Fibroblast of mammary gland (primary cell): ENCODE data around the gene NCLN.
A peak's percentile ranks its signal among the peaks of the same experiment; 100 is the strongest.

Source experiments
- DNase-seq: peaks from one replicate; pipeline ENCODE4 v3.0.0-alpha.2; 2010; ENCODE audit warnings: low read depth
- H3K4me3 ChIP-seq: 2 replicates; pipeline ENCODE4 v1.5.1; 2011; ENCODE audit warnings: low read depth, mild to moderate bottlenecking, low read length, moderate library complexity; ENCODE audit not compliant: control insufficient read depth
- TF ChIP-seq, protein P1 (sequence below): conservative IDR thresholded peaks from 2 replicates; pipeline ENCODE4 v1.5.1; 2011; ENCODE audit warnings: low read depth, low read length, inconsistent platforms; ENCODE audit not compliant: control insufficient read depth, insufficient read depth

NCLN gene

DNA sequence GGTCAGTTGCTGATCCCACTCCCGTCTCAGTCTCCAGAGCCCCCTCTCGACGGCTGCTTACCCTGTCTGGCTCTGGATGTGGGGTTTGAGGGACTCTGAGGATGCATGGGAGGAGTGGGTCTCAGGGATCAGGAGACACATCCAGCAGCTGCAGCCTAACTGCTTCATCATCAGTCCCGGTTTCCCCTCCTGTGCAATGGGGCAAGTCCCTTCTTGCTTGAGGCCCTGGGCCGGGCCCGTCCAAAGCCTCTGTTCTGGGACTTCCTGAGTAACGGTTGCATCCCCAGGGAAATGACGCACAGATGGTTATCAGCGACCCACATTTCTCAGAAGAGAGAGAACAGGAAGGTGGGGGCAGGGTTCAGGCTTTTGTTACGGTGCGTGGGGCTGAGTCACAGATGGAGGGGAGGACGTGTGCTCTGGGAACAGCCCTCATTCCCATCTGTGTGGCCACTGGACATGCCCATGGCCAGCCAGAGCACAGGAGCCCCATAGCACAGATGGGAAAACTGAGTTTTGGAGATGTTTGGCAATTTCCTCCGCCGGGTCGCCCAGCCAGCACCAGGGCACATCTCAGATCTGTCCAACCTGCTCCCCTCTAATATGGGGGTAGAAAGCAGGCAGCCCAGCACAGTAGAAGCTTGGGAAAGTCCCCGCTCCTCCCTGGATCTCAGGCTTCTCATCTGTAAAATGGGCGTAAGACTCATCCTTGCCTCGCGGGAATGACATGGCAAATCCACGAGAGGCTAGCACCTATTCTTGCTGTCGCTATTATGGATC lies 30.6 kb upstream of the NCLN start:
- peak overlapping the region; percentile 6 for H3K4me3 ChIP-seq
- TF ChIP-seq, protein P1, sequence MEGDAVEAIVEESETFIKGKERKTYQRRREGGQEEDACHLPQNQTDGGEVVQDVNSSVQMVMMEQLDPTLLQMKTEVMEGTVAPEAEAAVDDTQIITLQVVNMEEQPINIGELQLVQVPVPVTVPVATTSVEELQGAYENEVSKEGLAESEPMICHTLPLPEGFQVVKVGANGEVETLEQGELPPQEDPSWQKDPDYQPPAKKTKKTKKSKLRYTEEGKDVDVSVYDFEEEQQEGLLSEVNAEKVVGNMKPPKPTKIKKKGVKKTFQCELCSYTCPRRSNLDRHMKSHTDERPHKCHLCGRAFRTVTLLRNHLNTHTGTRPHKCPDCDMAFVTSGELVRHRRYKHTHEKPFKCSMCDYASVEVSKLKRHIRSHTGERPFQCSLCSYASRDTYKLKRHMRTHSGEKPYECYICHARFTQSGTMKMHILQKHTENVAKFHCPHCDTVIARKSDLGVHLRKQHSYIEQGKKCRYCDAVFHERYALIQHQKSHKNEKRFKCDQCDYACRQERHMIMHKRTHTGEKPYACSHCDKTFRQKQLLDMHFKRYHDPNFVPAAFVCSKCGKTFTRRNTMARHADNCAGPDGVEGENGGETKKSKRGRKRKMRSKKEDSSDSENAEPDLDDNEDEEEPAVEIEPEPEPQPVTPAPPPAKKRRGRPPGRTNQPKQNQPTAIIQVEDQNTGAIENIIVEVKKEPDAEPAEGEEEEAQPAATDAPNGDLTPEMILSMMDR, result no peak

DNA sequence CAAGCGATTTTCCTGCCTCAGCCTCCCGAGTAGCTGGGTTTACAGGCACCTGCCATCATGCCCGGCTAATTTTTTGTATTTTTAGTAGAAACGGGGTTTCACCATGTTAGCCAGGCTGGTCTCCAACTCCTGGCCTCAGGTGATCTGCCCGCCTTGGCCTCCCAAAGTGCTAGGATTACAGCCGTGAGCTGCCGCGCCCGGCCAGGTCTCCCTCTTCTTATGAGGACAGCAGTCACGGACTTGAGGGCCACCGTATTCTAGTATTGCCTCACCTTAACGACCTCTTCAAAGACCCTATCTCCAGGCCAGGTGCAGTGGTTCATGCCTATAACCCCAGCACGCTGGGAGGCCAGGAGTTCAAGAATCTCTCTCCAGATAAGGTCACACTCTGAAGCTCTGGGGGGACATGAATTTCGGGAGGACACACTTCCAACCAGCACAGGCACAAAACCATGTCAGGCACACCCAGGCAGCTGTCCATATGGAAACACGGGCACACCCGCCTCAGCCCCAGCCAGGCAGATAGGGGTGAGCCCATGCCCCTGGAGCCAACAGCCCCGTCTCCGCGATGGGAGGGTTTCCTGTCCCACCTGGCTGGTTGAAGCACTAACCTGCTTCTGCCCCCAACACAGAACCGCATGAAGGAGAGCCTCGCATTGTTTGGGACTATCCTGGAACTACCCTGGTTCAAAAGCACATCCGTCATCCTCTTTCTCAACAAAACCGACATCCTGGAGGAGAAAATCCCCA lies 28.5 kb upstream of the NCLN start:
- no peak overlapping the region for H3K4me3 ChIP-seq
- TF ChIP-seq, protein P1, result no peak
- DNase-seq, result no peak

More for the DNA sequence above, 30.6 kb upstream of the NCLN start:
- peak; percentile 100 for DNase-seq

DNA sequence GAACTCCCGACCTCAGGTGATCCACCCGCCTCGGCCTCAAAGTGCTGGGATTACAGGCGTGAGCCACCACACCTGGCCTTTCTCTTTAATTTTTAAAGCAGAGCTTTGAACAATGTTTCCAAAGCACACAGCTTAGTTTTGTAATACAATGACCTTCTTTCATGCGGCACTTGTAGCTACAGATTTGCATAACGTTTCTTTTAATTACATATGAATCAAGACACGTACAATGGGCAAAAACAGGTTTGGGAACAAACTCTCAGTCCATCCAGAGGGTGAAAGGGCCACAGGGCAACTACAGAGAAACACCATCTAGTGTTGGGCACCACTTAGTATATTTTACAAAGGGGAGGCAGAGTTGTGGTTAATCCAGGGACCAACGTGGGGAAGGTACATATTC lies 26.2 kb upstream of the NCLN start:
- TF ChIP-seq, protein P1, result no peak
- no peak for DNase-seq
- H3K4me3 ChIP-seq, result no peak overlapping the region

DNA sequence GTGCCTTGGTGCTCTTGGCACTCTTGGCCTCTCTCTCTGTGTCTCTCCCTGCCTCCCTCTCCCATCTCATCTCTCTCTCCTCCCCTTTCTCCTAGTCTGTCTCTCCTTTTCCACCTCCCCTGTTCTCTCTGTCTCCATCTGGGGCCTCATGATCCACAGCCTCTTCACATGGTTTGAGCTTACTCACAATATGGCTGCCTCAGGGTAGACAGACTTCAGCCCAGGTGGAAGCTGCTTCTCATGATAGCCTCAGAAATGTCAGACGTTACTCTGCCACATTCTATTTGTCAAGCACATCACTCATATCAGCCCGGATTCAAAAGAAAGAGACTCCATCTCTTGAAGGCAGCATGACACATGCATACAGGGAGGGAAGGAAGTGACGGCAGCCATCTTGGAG lies 25.5 kb upstream of the NCLN start:
- H3K4me3 ChIP-seq, result no peak overlapping the region
- TF ChIP-seq, protein P1, result no peak
- DNase-seq, result no peak

DNA sequence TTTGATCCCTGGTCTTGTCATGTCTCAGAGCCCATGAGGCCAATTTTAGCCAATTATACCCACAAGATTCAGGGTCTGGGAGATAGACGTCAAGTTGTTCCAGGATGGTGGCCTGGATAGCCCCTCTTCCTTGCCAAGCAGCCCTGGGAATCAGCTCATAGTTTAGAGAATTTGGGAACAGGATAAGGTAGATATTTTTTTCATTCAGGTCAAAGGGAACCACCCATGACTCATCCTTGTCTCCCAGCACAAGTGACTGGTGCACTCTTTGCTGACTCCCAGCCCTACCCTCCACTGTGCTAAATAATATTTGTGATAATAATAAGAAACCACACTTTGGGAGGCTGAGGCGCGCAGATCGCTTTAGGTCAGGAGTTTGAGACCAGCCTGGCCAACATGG lies 24.3 kb upstream of the NCLN start:
- TF ChIP-seq, protein P1, result no peak
- DNase-seq, result peak; percentile 72
- no peak overlapping the region for H3K4me3 ChIP-seq

DNA sequence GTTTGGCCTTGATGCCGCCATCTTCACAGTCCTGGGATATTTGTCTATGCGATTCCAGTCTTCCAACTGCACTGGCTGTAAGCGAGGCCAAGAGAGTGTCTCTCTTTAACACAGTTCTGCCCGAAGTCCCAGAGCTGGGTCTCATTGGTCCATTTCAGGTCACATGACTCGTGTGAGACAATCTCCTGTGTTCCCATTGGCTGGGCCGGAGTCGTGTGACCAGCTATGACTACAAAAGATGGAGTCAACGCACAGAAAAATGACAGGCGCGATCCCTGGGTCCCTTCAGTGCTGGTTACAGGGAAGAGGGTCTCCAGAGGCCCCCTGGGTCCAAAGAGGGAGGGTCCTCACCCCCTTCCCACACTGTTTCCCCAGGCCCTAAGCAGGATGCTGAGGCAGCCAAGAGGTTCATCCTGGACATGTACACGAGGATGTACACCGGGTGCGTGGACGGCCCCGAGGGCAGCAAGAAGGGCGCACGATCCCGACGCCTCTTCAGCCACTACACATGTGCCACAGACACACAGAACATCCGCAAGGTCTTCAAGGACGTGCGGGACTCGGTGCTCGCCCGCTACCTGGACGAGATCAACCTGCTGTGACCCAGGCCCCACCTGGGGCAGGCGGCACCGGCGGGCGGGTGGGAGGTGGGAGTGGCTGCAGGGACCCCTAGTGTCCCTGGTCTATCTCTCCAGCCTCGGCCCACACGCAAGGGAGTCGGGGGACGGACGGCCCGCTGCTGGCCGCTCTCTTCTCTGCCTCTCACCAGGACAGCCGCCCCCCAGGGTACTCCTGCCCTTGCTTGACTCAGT lies 23.1 kb upstream of the NCLN start:
- no peak overlapping the region for H3K4me3 ChIP-seq
- DNase-seq, result peak; percentile 42
- TF ChIP-seq, protein P1, result no peak
